ENCODE measurements around the gene TBC1D22A. TPM values are rescaled to one million over a fixed set of nuclear protein-coding genes. Genes with fewer than 3 reads are reported as not detected.

TBC1D22A gene
- total and polyA plus RNA-seq, 10 of the 15 experiments (the other 5 are each of a cell fraction or from before 2014, with no cell fraction given) = 0.63 to 44.7 (median 27.4) TPM

- TF ChIP-seq NFXL1 (IDR thresholded peaks at IDR 0.05; ENCODE audit: borderline replicate concordance) (no peak), CEBPZ (IDR thresholded peaks at IDR 0.05; ENCODE audit: low read depth, low read length) (no peak), TCF3 (IDR thresholded peaks at IDR 0.05; ENCODE audit: borderline replicate concordance, insufficient read depth, low read depth, low read length) (no peak)
These were observed 38.9 kb downstream of the TBC1D22A start (continued) for GRCh38 chr22:46801331-46801811.

DNA sequence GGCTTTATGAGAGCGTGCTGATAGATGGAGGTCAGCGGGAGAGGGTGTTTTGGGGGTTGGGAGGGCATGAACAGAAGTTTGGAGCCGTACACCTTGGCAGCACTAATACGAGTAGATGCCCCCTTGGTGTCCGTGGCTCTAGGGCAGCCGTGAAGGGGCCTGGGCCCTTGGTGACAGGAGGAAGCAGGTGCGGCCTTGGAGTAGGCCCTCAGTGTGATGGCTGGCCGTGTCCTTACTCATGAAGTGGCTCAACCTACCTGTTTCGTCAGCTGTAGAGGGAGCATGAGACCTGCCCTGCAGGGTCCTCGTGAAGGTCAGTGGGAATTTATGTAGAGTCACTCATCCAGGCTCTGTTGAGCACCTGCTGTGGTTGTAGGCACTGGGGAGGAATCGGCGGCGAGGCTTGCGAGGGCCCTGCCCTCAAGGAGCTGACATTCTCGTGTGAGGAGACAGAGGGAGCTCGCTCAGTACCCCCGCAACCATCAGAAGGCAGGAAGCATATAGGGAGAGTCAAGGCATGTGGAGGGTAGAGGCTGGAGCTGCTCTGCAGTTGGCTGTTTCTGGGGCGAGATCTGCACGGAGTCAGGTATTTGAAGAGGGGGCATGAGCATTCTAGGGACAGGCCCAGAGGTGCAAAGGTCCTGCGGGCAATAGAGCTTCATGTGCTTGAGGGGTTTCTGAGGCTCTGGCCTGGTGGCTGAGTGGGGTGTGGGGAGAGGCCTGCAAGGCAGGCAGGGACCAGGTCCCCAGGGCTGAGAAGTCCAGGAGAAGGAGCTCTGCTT is 39.6 kb downstream of the TBC1D22A start:
- Histone ChIP-seq H3K9me3 (replicated peaks; ENCODE audit: control insufficient read depth, insufficient read depth, low read length) (no peaks in the 10 kb centered on the region), H2AFZ (ENCODE audit: control insufficient read depth, low read depth, low read length) (no peak overlapping the region), H4K20me1 (ENCODE audit: control insufficient read depth, insufficient read depth) (no peaks in the 10 kb centered on the region), H3K27ac (ENCODE audit: control insufficient read depth, insufficient read depth) (no peak overlapping the region), H3K9ac (ENCODE audit: control insufficient read depth, insufficient read depth, low read length) (no peak overlapping the region), H3K4me2 (ENCODE audit: control insufficient read depth, insufficient read depth) (no peak overlapping the region), H3K4me3 (no peak overlapping the region), H3K27me3 (replicated peaks in 1 of 2; ENCODE audit: control insufficient read depth in 2 of 2, insufficient read depth in 2 of 2, low read length in 1 of 2) (no peaks in the 10 kb centered on the region), H3K79me2 (ENCODE audit: control insufficient read depth, insufficient read depth, low read length) (peaks cover 9% of the 10 kb centered on the region), H3K4me1 (ENCODE audit: control insufficient read depth, insufficient read depth, low read length) (no peaks in the 10 kb centered on the region; the same call in 1 of the 2 replicates), H3K36me3 (ENCODE audit: control insufficient read depth in 2 of 2, insufficient read depth in 2 of 2, low read length in 1 of 2) (peaks cover 44 to 50% of the 10 kb centered on the region in 2 experiments)
- POLR2A ChIA-PET = interaction anchor here (0.5 to 1.1 kb wide), 2 partner anchors 42 to 43 kb away, joined by 4 to 5 read pairs; no protein-coding TSS in a partner anchor
- intact Hi-C loops (cut with micrococcal nuclease; ENCODE audit: unreplicated experiment) = loop anchor here (2.0 kb wide), 1 partner anchor 239 kb away; no protein-coding TSS in a partner anchor
- RAD21 ChIA-PET (ENCODE audit: unreplicated experiment) = interaction anchor here (0.6 to 9.7 kb wide), 8 partner anchors 13 to 238 kb away, joined by 3 to 199 read pairs (median 13); partner anchors contain the start of gene TBC1D22A
- in situ Hi-C loops (cut with MboI) = no loop called here
- SMC1A ChIA-PET (ENCODE audit: uncharacterized antibody, unreplicated experiment) = interaction anchor here (0.8 to 6.6 kb wide), 9 partner anchors 18 to 238 kb away, joined by 3 to 100 read pairs (median 8); partner anchors contain the start of gene TBC1D22A
- BruUV-seq (replicated peaks) = TSS peak; percentile 41
- ATAC-seq (no peak), FAIRE-seq (no peak), DNase-seq (ENCODE audit: low read depth, low spot score) (no peak)
- 92% methylated on average over 20 of the region's 20 CpGs for WGBS (ENCODE audit: insufficient coverage, insufficient replicate concordance, low lambda C conversion rate, missing lambda C conversion rate)
- CTCF ChIA-PET = interaction anchor here (0.5 to 9.0 kb wide), 15 partner anchors 9 to 238 kb away, joined by 3 to 297 read pairs (median 12); partner anchors contain the start of gene TBC1D22A
- TF ChIP-seq SREBF1 (IDR thresholded peaks at IDR 0.05; ENCODE audit: low read length) (no peak), RAD21 (IDR thresholded peaks at IDR 0.05; ENCODE audit: insufficient read depth, low read depth, low read length) (no peak), ZBTB33 (IDR thresholded peaks at IDR 0.05) (no peak), TAF1 (IDR thresholded peaks at IDR 0.05; ENCODE audit: borderline replicate concordance, low read depth, low read length) (no peak), RUNX3 (IDR thresholded peaks at IDR 0.05; ENCODE audit: low read length) (no peak), ATF3 (IDR thresholded peaks at IDR 0.05; ENCODE audit: borderline replicate concordance, extremely low read depth, low read depth, low read length) (no peak), ZNF274 (IDR thresholded peaks at IDR 0.05; ENCODE audit: insufficient read depth, insufficient read length) (no peak)
- TF ChIP-seq, protein P1, sequence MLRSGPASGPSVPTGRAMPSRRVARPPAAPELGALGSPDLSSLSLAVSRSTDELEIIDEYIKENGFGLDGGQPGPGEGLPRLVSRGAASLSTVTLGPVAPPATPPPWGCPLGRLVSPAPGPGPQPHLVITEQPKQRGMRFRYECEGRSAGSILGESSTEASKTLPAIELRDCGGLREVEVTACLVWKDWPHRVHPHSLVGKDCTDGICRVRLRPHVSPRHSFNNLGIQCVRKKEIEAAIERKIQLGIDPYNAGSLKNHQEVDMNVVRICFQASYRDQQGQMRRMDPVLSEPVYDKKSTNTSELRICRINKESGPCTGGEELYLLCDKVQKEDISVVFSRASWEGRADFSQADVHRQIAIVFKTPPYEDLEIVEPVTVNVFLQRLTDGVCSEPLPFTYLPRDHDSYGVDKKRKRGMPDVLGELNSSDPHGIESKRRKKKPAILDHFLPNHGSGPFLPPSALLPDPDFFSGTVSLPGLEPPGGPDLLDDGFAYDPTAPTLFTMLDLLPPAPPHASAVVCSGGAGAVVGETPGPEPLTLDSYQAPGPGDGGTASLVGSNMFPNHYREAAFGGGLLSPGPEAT (IDR thresholded peaks at IDR 0.05; ENCODE audit: low read depth) = no peak

Measured in GM12878 (cell line).